Loucy (cell line): ENCODE results near the gene DNLZ.

Source experiments
- H2AFZ ChIP-seq: fragments of 200-600 bp; sonication (generic); 2 replicates; pipeline ENCODE4 v1.6.0; 2016; ENCODE audit warnings: antibody characterized with exemption, mild to moderate bottlenecking, low read length, moderate library complexity
- H3F3A ChIP-seq: fragments of 200-600 bp; 2 replicates; pipeline ENCODE4 v1.6.0; 2016; ENCODE audit warnings: antibody characterized with exemption, low read depth, mild to moderate bottlenecking
- H3K27me3 ChIP-seq: fragments of 200-600 bp; sonication (generic); 2 replicates; pipeline ENCODE4 v1.6.1; 2014; ENCODE audit warnings: low read length, mild to moderate bottlenecking; ENCODE audit not compliant: insufficient read depth, poor library complexity, severe bottlenecking
- H3K36me3 ChIP-seq: fragments of 200-600 bp; sonication (generic); 2 replicates; pipeline ENCODE4 v1.6.1; 2016; ENCODE audit warnings: low read length; ENCODE audit not compliant: insufficient read depth
- H3K4me1 ChIP-seq: fragments of 200-600 bp; sonication (generic); 2 replicates; pipeline ENCODE4 v1.5.1; 2014; ENCODE audit warnings: low read length, mild to moderate bottlenecking; ENCODE audit not compliant: insufficient read depth, poor library complexity, severe bottlenecking
- H3K4me2 ChIP-seq: fragments of 200-600 bp; sonication (generic); 2 replicates; pipeline ENCODE4 v1.6.0; 2014; ENCODE audit warnings: antibody characterized with exemption, low read length, low read depth, mild to moderate bottlenecking; ENCODE audit not compliant: poor library complexity, severe bottlenecking
- H3K4me3 ChIP-seq: fragments of 200-600 bp; sonication (generic); 2 replicates; pipeline ENCODE4 v1.5.1; 2014; ENCODE audit warnings: low read length, mild to moderate bottlenecking, mixed read lengths; ENCODE audit not compliant: poor library complexity, severe bottlenecking
- H3K79me2 ChIP-seq: fragments of 200-600 bp; sonication (generic); 2 replicates; pipeline ENCODE4 v1.6.1; 2014; ENCODE audit warnings: low read length; ENCODE audit not compliant: insufficient read depth
- H3K9ac ChIP-seq: fragments of 200-600 bp; sonication (generic); 2 replicates; pipeline ENCODE4 v1.6.0; 2014; ENCODE audit warnings: mild to moderate bottlenecking, low read depth, low read length, moderate library complexity; ENCODE audit not compliant: poor library complexity, severe bottlenecking
- H3K9me2 ChIP-seq: fragments of 200-600 bp; sonication (generic); replicated peaks from 2 replicates; pipeline ENCODE4 v1.6.1; 2016; ENCODE audit warnings: low read depth, low read length, mixed read lengths
- H3K9me3 ChIP-seq: fragments of 200-600 bp; sonication (generic); 2 replicates; pipeline ENCODE4 v1.6.1; 2014; ENCODE audit warnings: mild to moderate bottlenecking, antibody characterized with exemption, low read length, low read depth; ENCODE audit not compliant: insufficient read depth
- H4K20me1 ChIP-seq: fragments of 200-600 bp; sonication (generic); 2 replicates; pipeline ENCODE4 v1.6.0; 2014; ENCODE audit warnings: antibody characterized with exemption, low read length, mild to moderate bottlenecking; ENCODE audit not compliant: insufficient read depth, poor library complexity, severe bottlenecking
- EZH2phosphoT487 ChIP-seq: fragments of 200-600 bp; IDR thresholded peaks from 2 replicates; pipeline ENCODE4 v1.6.1; 2018; ENCODE audit warnings: antibody characterized with exemption, mild to moderate bottlenecking, moderate library complexity, borderline replicate concordance
- TF ChIP-seq, protein P1 (sequence below): fragments of 200-600 bp; sonication (generic); conservative IDR thresholded peaks from 2 replicates; pipeline ENCODE4 v1.5.1; 2014; ENCODE audit warnings: mild to moderate bottlenecking, antibody characterized with exemption, low read length

DNLZ gene

GRCh38 chr9:136392538-136393449 lies 29.2 kb upstream of the DNLZ start:
- Histone ChIP-seq H3K4me1 (no peaks in the 10 kb centered on the region), H3K36me3 (peaks cover 39% of the 10 kb centered on the region; the same call in 1 of the 2 replicates), H3K9me3 (no peaks in the 10 kb centered on the region), H3K9me2 (no peaks in the 10 kb centered on the region), H3K27me3 (no peaks in the 10 kb centered on the region), H3K9ac (no peak overlapping the region), H4K20me1 (peaks cover 2% of the 10 kb centered on the region), H2AFZ (no peak overlapping the region), H3K79me2 (peaks cover 6% of the 10 kb centered on the region; the same call in 1 of the 2 replicates), H3F3A (no peaks in the 10 kb centered on the region), H3K4me2 (no peak overlapping the region), H3K4me3 (no peak overlapping the region)
- TF ChIP-seq, protein P1, sequence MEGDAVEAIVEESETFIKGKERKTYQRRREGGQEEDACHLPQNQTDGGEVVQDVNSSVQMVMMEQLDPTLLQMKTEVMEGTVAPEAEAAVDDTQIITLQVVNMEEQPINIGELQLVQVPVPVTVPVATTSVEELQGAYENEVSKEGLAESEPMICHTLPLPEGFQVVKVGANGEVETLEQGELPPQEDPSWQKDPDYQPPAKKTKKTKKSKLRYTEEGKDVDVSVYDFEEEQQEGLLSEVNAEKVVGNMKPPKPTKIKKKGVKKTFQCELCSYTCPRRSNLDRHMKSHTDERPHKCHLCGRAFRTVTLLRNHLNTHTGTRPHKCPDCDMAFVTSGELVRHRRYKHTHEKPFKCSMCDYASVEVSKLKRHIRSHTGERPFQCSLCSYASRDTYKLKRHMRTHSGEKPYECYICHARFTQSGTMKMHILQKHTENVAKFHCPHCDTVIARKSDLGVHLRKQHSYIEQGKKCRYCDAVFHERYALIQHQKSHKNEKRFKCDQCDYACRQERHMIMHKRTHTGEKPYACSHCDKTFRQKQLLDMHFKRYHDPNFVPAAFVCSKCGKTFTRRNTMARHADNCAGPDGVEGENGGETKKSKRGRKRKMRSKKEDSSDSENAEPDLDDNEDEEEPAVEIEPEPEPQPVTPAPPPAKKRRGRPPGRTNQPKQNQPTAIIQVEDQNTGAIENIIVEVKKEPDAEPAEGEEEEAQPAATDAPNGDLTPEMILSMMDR: no peak
- no peak for TF ChIP-seq EZH2phosphoT487

GRCh38 chr9:136391737-136392537 lies 28.4 kb upstream of the DNLZ start:
- Histone ChIP-seq H3K27me3 (no peaks in the 10 kb centered on the region), H3K9me2 (no peaks in the 10 kb centered on the region), H3K4me3 (no peak overlapping the region), H4K20me1 (no peaks in the 10 kb centered on the region), H3K9ac (no peak overlapping the region), H3K4me1 (no peaks in the 10 kb centered on the region), H3F3A (no peaks in the 10 kb centered on the region), H2AFZ (no peak overlapping the region), H3K9me3 (no peaks in the 10 kb centered on the region), H3K36me3 (peaks cover 36% of the 10 kb centered on the region; the same call in 1 of the 2 replicates), H3K79me2 (peaks cover under 1% of the 10 kb centered on the region; the same call in 1 of the 2 replicates), H3K4me2 (no peak overlapping the region)
- no peak for TF ChIP-seq EZH2phosphoT487
- TF ChIP-seq, protein P1: no peak

- Histone ChIP-seq H3K4me2 (no peak overlapping the region), H3K9ac (no peak overlapping the region), H4K20me1 (no peaks in the 10 kb centered on the region), H3F3A (no peaks in the 10 kb centered on the region), H3K4me1 (no peaks in the 10 kb centered on the region), H3K79me2 (no peaks in the 10 kb centered on the region), H3K27me3 (no peaks in the 10 kb centered on the region), H3K36me3 (peaks cover 16% of the 10 kb centered on the region; the same call in 1 of the 2 replicates), H2AFZ (no peak overlapping the region), H3K9me2 (no peaks in the 10 kb centered on the region), H3K9me3 (no peaks in the 10 kb centered on the region), H3K4me3 (no peak overlapping the region)
- TF ChIP-seq, protein P1: no peak
- TF ChIP-seq EZH2phosphoT487: no peak
Measured at GRCh38 chr9:136389396-136389795, 25.9 kb upstream of the DNLZ start.
